GM10266 (cell line): ENCODE results near the gene COX4I1.
"Not testable (repeated sequence)": the region's sequence is repeated elsewhere in the genome, so short reads cannot be mapped to it uniquely, and the experiment has no call there.

Experiments
- DNase-seq: peaks from one replicate; pipeline ENCODE4 v3.0.0; 2012; ENCODE audit errors: extremely low spot score
- TF ChIP-seq, protein P1 (sequence below): IDR thresholded peaks from 2 replicates; pipeline ENCODE4 v1.5.1; 2012; ENCODE audit warnings: mild to moderate bottlenecking, low read depth; ENCODE audit not compliant: control insufficient read depth, insufficient read depth; ENCODE audit errors: missing control alignments

The COX4I1 gene

GRCh38 chr16:85816159-85816558 is 16.7 kb downstream of the COX4I1 start:
- DNase-seq, result no peak
- TF ChIP-seq, protein P1, sequence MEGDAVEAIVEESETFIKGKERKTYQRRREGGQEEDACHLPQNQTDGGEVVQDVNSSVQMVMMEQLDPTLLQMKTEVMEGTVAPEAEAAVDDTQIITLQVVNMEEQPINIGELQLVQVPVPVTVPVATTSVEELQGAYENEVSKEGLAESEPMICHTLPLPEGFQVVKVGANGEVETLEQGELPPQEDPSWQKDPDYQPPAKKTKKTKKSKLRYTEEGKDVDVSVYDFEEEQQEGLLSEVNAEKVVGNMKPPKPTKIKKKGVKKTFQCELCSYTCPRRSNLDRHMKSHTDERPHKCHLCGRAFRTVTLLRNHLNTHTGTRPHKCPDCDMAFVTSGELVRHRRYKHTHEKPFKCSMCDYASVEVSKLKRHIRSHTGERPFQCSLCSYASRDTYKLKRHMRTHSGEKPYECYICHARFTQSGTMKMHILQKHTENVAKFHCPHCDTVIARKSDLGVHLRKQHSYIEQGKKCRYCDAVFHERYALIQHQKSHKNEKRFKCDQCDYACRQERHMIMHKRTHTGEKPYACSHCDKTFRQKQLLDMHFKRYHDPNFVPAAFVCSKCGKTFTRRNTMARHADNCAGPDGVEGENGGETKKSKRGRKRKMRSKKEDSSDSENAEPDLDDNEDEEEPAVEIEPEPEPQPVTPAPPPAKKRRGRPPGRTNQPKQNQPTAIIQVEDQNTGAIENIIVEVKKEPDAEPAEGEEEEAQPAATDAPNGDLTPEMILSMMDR, result no peak

DNA sequence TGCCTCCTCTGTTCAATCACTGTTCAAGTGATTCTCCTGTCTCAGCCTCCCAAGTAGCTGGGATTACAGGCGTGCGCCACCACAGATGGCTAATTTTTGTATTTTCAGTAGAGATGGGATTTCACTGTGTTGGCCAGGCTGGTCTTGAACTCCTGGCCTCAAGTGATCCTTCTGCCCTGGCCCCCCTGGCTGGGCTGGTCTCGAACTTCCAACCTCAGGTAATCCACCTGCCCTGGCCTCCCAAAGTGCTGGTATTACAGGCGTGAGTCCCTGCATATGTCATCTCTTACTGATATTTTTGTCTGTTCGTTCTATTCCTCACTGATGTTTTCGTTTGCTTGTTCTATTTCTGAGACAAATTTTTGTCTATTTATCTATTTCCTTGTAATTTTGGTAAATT is 17.7 kb downstream of the COX4I1 start:
- DNase-seq, result not testable (repeated sequence)

GRCh38 chr16:85819245-85819644 is 19.8 kb downstream of the COX4I1 start:
- DNase-seq, result peak; percentile 87
- TF ChIP-seq, protein P1, result peak; percentile 93

GRCh38 chr16:85819771-85820170 is 20.3 kb downstream of the COX4I1 start:
- TF ChIP-seq, protein P1, result no peak
- no peak for DNase-seq

GRCh38 chr16:85820604-85821372 is 21.3 kb downstream of the COX4I1 start:
- TF ChIP-seq, protein P1, result no peak
- DNase-seq, result no peak

GRCh38 chr16:85821390-85822135 is 22.1 kb downstream of the COX4I1 start:
- TF ChIP-seq, protein P1, result peak; percentile 99
- peak; percentile 91 for DNase-seq

DNA sequence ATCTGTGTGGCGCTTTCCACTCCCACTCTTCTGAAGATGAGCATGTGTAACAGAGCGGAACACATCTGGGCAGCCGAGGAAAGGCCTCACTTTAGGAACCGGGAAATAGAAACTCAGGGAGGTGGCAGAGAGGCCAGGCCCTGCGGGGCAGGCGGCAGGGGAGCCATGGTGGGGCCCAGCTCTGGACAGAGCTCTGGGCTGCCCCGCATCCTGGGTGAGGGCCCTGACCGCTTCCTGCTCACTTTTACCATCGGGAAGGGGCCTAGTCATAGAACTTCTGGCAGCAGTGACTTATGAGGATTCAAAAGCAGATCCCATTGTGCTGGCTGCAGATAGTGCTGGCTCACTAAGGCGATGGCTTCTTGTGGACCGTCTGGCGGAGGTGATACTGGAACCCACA is 22.6 kb downstream of the COX4I1 start:
- DNase-seq, result no peak
- TF ChIP-seq, protein P1, result no peak
